Trophoblast cell (in vitro differentiated cells and primary cell): ENCODE results near the gene BICD2.

Experiments used
- DNase-seq, 2 donors: peaks; one replicate each; pipeline ENCODE4 v3.0.0-alpha.2; 2016
- H2AFZ ChIP-seq: 2 replicates; pipeline ENCODE4 v1.6.1; 2013; ENCODE audit warnings: low read length, moderate library complexity, mild to moderate bottlenecking; ENCODE audit not compliant: insufficient read depth, poor library complexity
- H2AK5ac ChIP-seq: 2 replicates; pipeline ENCODE4 v1.6.1; 2013; ENCODE audit warnings: mild to moderate bottlenecking, low read length
- H2BK120ac ChIP-seq: 2 replicates; pipeline ENCODE4 v1.6.1; 2013; ENCODE audit warnings: low read length, mild to moderate bottlenecking, moderate library complexity; ENCODE audit not compliant: insufficient read depth, poor library complexity
- H2BK12ac ChIP-seq: 2 replicates; pipeline ENCODE4 v1.6.1; 2013; ENCODE audit warnings: mild to moderate bottlenecking, low read length, moderate library complexity
- H2BK5ac ChIP-seq: 2 replicates; pipeline ENCODE4 v1.6.1; 2013; ENCODE audit warnings: low read length, low read depth, moderate library complexity, mild to moderate bottlenecking; ENCODE audit not compliant: poor library complexity
- H3K14ac ChIP-seq: 2 replicates; pipeline ENCODE4 v1.6.1; 2013; ENCODE audit warnings: mild to moderate bottlenecking, low read length
- H3K18ac ChIP-seq: 2 replicates; pipeline ENCODE4 v1.6.1; 2013; ENCODE audit warnings: mild to moderate bottlenecking, low read length
- H3K23ac ChIP-seq: 2 replicates; pipeline ENCODE4 v1.6.1; 2013; ENCODE audit warnings: low read length
- H3K27ac ChIP-seq: 2 replicates; pipeline ENCODE4 v1.5.1; 2013; ENCODE audit warnings: low read depth, mild to moderate bottlenecking, inconsistent platforms, low read length, moderate library complexity
- H3K27me3 ChIP-seq: 2 replicates; pipeline ENCODE4 v1.6.1; 2013; ENCODE audit warnings: inconsistent platforms, mild to moderate bottlenecking, low read length, moderate library complexity; ENCODE audit not compliant: insufficient read depth
- H3K36me3 ChIP-seq, 2 experiments: 1 replicate in 1 of 2; 2 replicates in 1 of 2; pipeline ENCODE4 v1.6.1; 2013; ENCODE audit warnings: low read length in 2 of 2, mild to moderate bottlenecking in 2 of 2, moderate library complexity in 1 of 2; ENCODE audit not compliant: insufficient read depth in 2 of 2, control insufficient read depth in 1 of 2
- H3K4ac ChIP-seq: 2 replicates; pipeline ENCODE4 v1.6.1; 2013; ENCODE audit warnings: low read depth, mild to moderate bottlenecking, low read length, moderate library complexity
- H3K4me1 ChIP-seq, 2 experiments: 1 replicate in 1 of 2; 2 replicates in 1 of 2; pipeline ENCODE4 v1.6.1; 2013; ENCODE audit warnings: low read length in 2 of 2, mild to moderate bottlenecking in 2 of 2, moderate library complexity in 1 of 2; ENCODE audit not compliant: insufficient read depth in 2 of 2, control insufficient read depth in 1 of 2
- H3K4me2 ChIP-seq: 2 replicates; pipeline ENCODE4 v1.6.1; 2013; ENCODE audit warnings: inconsistent platforms, mild to moderate bottlenecking, low read length, moderate library complexity
- H3K4me3 ChIP-seq: 2 replicates; pipeline ENCODE4 v1.5.1; 2013; ENCODE audit warnings: mild to moderate bottlenecking, low read depth, low read length, inconsistent platforms
- H3K79me1 ChIP-seq: one replicate; pipeline ENCODE4 v1.6.1; 2013; ENCODE audit warnings: low read length
- H3K79me2 ChIP-seq: 2 replicates; pipeline ENCODE4 v1.6.1; 2013; ENCODE audit warnings: low read length, mild to moderate bottlenecking; ENCODE audit not compliant: control insufficient read depth, insufficient read depth, poor library complexity
- H3K9ac ChIP-seq: 2 replicates; pipeline ENCODE4 v1.6.1; 2013; ENCODE audit warnings: mild to moderate bottlenecking, low read length
- H3K9me3 ChIP-seq: 2 replicates; pipeline ENCODE4 v1.6.1; 2013; ENCODE audit warnings: low read depth, mild to moderate bottlenecking, control low read depth, inconsistent platforms, low read length; ENCODE audit not compliant: insufficient read depth
- H4K12ac ChIP-seq: 2 replicates; pipeline ENCODE4 v1.6.1; 2013; ENCODE audit warnings: low read depth, mild to moderate bottlenecking, low read length, moderate library complexity
- H4K8ac ChIP-seq: 2 replicates; pipeline ENCODE4 v1.6.1; 2013; ENCODE audit warnings: low read depth, mild to moderate bottlenecking, low read length, moderate library complexity
- H4K91ac ChIP-seq: one replicate; pipeline ENCODE4 v1.6.1; 2013; ENCODE audit warnings: low read depth, mild to moderate bottlenecking, low read length, moderate library complexity
- WGBS: extraction: QIAGEN DNeasy Blood & Tissue Kit; methylation state at CpG from one replicate; pipeline ENCODE4 v1.1.7; 2013; ENCODE audit warnings: missing lambda C conversion rate; ENCODE audit not compliant: insufficient read length, insufficient coverage; ENCODE audit errors: extremely low coverage; 5-methylcytosine and 5-hydroxymethylcytosine counted together

BICD2 gene

DNA sequence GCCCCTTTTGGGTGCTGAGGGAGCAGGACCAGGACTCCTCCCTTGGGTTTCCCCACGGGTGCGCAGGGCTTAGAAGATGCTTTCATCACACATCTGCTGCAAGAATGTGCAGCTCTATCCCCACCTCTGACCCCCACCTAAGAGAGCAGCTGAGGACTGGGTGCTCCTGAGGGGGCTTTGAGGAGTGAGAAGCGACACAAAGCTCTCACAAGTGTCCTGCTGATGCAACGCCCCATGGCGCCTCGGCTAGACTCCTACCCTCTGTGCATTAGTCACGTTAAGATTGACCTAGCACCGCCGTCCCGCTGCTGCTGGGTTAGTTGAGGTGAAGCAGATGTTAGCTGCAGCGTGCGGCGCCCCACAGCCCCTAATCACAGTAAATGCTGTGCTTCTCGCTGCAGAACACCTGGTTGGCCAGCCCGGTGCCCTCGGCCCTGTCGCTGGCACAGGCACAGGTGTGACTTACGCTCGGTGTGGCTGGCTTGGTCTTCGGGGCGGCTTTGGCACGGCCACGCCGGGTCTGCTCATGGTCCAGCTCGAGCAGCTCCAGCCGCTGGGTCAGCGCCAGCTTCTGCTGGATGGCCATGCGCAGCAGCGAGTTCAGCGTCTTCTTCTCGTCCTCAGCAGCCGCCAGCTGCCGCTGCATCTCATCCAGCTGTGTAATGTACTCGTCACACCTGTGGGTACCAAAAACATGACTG is 49.7 kb downstream of the BICD2 start:
- no peak overlapping the region for H4K12ac ChIP-seq
- WGBS = no CpG with 5 or more reads among the region's 34 CpGs
- no peak overlapping the region for H2AK5ac ChIP-seq
- H2BK5ac ChIP-seq = no peak overlapping the region
- H3K4ac ChIP-seq = no peak overlapping the region
- H4K8ac ChIP-seq = no peak overlapping the region
- no peaks in the 10 kb centered on the region for H3K79me1 ChIP-seq
- no peak overlapping the region for H3K23ac ChIP-seq
- no peaks in the 10 kb centered on the region for H3K4me1 ChIP-seq
- DNase-seq = no peak
- peaks cover 4% of the 10 kb centered on the region for H3K9me3 ChIP-seq
- H3K27ac ChIP-seq = no peak overlapping the region
- no peak overlapping the region for H2BK12ac ChIP-seq
- H3K4me2 ChIP-seq = no peak overlapping the region
- H3K14ac ChIP-seq = no peak overlapping the region
- no peak overlapping the region for H2BK120ac ChIP-seq
- H3K27me3 ChIP-seq = no peaks in the 10 kb centered on the region
- no peak overlapping the region for H3K4me3 ChIP-seq
- H3K9ac ChIP-seq = no peak overlapping the region
- peaks cover 83 to 85% of the 10 kb centered on the region in 2 experiments for H3K36me3 ChIP-seq
- H2AFZ ChIP-seq = no peak overlapping the region
- no peak overlapping the region for H3K18ac ChIP-seq
- no peaks in the 10 kb centered on the region for H3K79me2 ChIP-seq
- no peak overlapping the region for H4K91ac ChIP-seq

DNA sequence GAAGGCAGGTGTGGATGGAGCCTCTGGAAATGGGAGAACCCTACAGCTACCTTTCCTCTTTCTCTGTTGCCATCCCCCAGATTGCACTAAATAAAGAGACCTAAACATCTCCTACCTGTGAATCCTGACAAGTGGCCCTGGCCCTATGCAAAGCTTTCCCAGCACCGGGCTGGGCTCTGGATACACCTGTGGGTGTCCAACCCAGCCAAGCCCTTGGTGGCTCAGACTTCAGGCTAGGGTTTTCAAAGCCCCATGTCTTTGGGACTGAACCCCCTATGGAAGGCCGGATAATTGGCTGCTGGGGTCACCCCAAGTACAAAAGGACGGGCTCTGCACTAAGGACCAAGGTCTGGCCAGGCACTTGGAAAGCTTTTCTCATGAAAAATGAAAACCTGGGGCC is 50.6 kb downstream of the BICD2 start:
- Histone ChIP-seq H3K4ac (no peak overlapping the region), H3K36me3 (peaks cover 77 to 80% of the 10 kb centered on the region in 2 experiments), H2BK12ac (no peak overlapping the region), H4K91ac (no peak overlapping the region), H4K12ac (no peak overlapping the region), H3K9me3 (peaks cover 2% of the 10 kb centered on the region), H3K4me1 (no peaks in the 10 kb centered on the region), H2BK5ac (no peak overlapping the region), H3K23ac (no peak overlapping the region), H3K79me1 (no peaks in the 10 kb centered on the region), H2AFZ (no peak overlapping the region), H3K14ac (no peak overlapping the region), H4K8ac (no peak overlapping the region), H3K27ac (no peak overlapping the region), H3K4me3 (no peak overlapping the region), H3K79me2 (no peaks in the 10 kb centered on the region), H3K4me2 (no peak overlapping the region), H3K27me3 (no peaks in the 10 kb centered on the region), H3K18ac (no peak overlapping the region), H2AK5ac (no peak overlapping the region), H3K9ac (no peak overlapping the region), H2BK120ac (no peak overlapping the region)
- DNase-seq = no peak
- no CpG with 5 or more reads among the region's 3 CpGs for WGBS

DNA sequence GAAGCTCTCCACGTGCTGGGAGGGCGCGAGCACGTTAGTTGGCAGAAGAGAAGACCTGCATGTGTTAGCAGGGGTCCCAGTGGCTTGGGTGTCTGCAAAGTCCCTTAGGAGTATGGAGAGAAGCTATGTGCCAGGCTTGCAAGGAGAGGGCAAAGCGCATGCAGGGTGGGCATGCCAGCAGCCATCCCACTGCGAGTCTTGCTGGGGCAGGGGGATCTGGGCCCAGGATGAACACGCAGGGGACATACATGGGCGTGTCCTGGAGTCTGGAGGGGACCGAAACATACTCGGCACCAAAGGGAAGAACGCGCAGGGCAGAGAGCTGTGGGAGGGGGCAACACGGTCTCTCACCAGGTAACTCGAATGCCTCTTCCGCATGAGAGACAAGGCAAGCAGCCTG is 51.1 kb downstream of the BICD2 start:
- H4K91ac ChIP-seq = no peak overlapping the region
- no peak overlapping the region for H3K4me3 ChIP-seq
- no peaks in the 10 kb centered on the region for H3K27me3 ChIP-seq
- no CpG with 5 or more reads among the region's 15 CpGs for WGBS
- H3K36me3 ChIP-seq = peaks cover 72 to 75% of the 10 kb centered on the region in 2 experiments
- H3K79me2 ChIP-seq = no peaks in the 10 kb centered on the region
- H3K23ac ChIP-seq = no peak overlapping the region
- no peak overlapping the region for H4K12ac ChIP-seq
- no peak overlapping the region for H4K8ac ChIP-seq
- H2BK12ac ChIP-seq = no peak overlapping the region
- H3K14ac ChIP-seq = no peak overlapping the region
- DNase-seq = no peak
- H3K4me1 ChIP-seq = no peaks in the 10 kb centered on the region
- no peak overlapping the region for H2BK5ac ChIP-seq
- no peaks in the 10 kb centered on the region for H3K79me1 ChIP-seq
- H3K9ac ChIP-seq = no peak overlapping the region
- H3K18ac ChIP-seq = peak overlapping the region; percentile 1
- peaks cover 2% of the 10 kb centered on the region for H3K9me3 ChIP-seq
- no peak overlapping the region for H3K4ac ChIP-seq
- H2BK120ac ChIP-seq = no peak overlapping the region
- no peak overlapping the region for H3K27ac ChIP-seq
- no peak overlapping the region for H2AK5ac ChIP-seq
- H3K4me2 ChIP-seq = no peak overlapping the region
- no peak overlapping the region for H2AFZ ChIP-seq

DNA sequence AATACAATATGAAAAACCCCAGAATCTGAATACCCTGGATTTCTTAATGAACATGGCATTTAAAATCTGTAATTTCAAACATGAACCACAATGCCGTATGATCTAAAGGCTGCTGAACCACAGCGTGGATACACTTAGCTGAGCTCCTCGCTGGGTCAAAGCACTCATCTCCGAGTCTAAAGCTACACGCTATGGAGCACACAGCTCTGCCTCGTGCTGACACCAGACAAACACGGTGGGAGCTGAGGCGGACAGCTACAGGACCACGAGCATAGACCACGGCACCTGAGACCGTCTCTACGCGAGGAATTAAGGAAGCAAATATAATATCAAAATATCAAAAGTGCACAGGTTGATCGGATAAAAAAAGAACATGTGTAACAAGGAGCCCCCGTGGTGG is 51.9 kb downstream of the BICD2 start:
- H2AFZ ChIP-seq = no peak overlapping the region
- no peak overlapping the region for H2BK120ac ChIP-seq
- H3K4me3 ChIP-seq = no peak overlapping the region
- no peak overlapping the region for H2AK5ac ChIP-seq
- H3K79me1 ChIP-seq = no peaks in the 10 kb centered on the region
- H3K9ac ChIP-seq = no peak overlapping the region
- no peaks in the 10 kb centered on the region for H3K4me1 ChIP-seq
- H3K36me3 ChIP-seq = peaks cover 65 to 68% of the 10 kb centered on the region in 2 experiments
- no peak overlapping the region for H2BK5ac ChIP-seq
- H3K79me2 ChIP-seq = no peaks in the 10 kb centered on the region
- no peak overlapping the region for H3K14ac ChIP-seq
- H3K23ac ChIP-seq = no peak overlapping the region
- no peak overlapping the region for H4K91ac ChIP-seq
- no peak for DNase-seq
- H3K4me2 ChIP-seq = no peak overlapping the region
- H4K12ac ChIP-seq = no peak overlapping the region
- H2BK12ac ChIP-seq = no peak overlapping the region
- peaks cover 2% of the 10 kb centered on the region for H3K9me3 ChIP-seq
- no peak overlapping the region for H3K4ac ChIP-seq
- H3K18ac ChIP-seq = no peak overlapping the region
- no CpG with 5 or more reads among the region's 15 CpGs for WGBS
- H4K8ac ChIP-seq = no peak overlapping the region
- no peak overlapping the region for H3K27ac ChIP-seq
- no peaks in the 10 kb centered on the region for H3K27me3 ChIP-seq
